Omental fat pad (tissue), 4 donors: ENCODE measurements around the gene C3orf80. TPM values are rescaled to one million over a fixed set of nuclear protein-coding genes. Genes with fewer than 3 reads are reported as not detected.
"Not testable (repeated sequence)": the region's sequence is repeated elsewhere in the genome, so short reads cannot be mapped to it uniquely, and the experiment has no call there.

Source experiments
- ATAC-seq: fragments of 150-250 bp; one replicate; pipeline ENCODE4 v1.9.1; 2016; ENCODE audit warnings: mild to moderate bottlenecking, moderate library complexity; ENCODE audit not compliant: low FRiP score
- DNase-seq: peaks from one replicate; pipeline ENCODE4 v3.0.0-alpha.2; 2019; ENCODE audit warnings: low spot score
- total RNA-seq, 4 donors: library from RNA; depleted of rRNA; stranded (reverse); fragments of >200 nt; gene quantifications; one replicate each; pipeline ENCODE4 v1.1.0, GENCODE V29; 2016
- TF ChIP-seq, protein P1 (sequence below), 3 donors: fragments of 450-650 bp; IDR thresholded peaks; one replicate each; pipeline ENCODE4 v1.5.1; 2016 to 2017; ENCODE audit warnings: antibody characterized with exemption in 3 of 3, mild to moderate bottlenecking in 3 of 3, moderate library complexity in 2 of 3

C3orf80 gene
- total RNA-seq, 4 donors from 2014 or later: 0.24 to 0.95 (median 0.33) TPM

DNA sequence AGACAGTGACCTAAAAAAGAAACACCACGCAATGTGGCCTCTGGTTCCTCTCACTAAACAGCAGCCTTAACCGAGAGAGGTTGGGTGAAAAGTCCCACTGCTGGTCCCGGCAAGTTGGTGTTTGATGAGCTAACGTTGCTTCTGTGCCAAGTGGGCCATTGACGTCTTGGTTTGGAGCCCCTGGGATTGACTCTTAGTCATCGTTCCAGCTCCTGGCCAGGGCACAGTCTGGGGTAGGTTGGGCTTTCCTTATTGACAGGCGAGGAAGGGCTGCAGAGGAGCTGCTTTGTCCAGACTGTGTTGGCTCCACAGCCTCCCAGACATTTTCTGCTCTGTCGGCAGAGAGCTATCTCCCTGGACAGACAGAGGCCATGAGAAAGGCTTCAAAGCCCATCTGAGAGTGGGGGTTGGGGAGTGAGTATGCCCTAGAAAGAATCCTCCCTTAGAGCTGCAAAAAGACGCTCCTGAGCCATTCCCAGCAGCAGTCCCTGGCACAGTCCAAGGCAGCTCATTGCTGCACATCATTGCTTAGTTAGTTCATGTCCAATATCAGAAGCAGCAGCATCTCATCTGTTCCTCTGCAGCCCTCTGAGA is 28.6 kb upstream of the C3orf80 start:
- DNase-seq (no peak), ATAC-seq (peak; percentile 68)
- TF ChIP-seq, protein P1, sequence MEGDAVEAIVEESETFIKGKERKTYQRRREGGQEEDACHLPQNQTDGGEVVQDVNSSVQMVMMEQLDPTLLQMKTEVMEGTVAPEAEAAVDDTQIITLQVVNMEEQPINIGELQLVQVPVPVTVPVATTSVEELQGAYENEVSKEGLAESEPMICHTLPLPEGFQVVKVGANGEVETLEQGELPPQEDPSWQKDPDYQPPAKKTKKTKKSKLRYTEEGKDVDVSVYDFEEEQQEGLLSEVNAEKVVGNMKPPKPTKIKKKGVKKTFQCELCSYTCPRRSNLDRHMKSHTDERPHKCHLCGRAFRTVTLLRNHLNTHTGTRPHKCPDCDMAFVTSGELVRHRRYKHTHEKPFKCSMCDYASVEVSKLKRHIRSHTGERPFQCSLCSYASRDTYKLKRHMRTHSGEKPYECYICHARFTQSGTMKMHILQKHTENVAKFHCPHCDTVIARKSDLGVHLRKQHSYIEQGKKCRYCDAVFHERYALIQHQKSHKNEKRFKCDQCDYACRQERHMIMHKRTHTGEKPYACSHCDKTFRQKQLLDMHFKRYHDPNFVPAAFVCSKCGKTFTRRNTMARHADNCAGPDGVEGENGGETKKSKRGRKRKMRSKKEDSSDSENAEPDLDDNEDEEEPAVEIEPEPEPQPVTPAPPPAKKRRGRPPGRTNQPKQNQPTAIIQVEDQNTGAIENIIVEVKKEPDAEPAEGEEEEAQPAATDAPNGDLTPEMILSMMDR (IDR thresholded peaks at IDR 0.05): no peak

DNA sequence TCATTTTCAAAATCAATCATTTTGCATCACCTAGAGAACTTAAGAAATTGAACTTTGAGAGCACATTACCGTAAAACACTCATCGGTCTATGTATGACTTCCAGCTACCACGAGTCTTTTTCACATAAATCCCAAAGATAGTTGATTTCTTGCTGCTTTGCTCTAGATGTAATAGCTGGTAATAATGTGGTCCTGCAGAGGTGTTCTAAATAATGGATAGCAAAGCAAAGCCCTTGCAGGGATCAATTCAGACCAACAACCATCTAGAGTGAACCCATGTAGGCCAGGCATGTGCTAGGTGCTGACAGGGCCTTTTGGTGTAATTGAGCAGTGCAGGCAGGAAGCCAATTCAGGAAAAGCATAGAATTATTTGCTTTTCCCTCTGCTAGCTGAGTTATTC is 26.1 kb upstream of the C3orf80 start:
- ATAC-seq (no peak), DNase-seq (no peak)
- TF ChIP-seq, protein P1 (IDR thresholded peaks at IDR 0.05): no peak

DNA sequence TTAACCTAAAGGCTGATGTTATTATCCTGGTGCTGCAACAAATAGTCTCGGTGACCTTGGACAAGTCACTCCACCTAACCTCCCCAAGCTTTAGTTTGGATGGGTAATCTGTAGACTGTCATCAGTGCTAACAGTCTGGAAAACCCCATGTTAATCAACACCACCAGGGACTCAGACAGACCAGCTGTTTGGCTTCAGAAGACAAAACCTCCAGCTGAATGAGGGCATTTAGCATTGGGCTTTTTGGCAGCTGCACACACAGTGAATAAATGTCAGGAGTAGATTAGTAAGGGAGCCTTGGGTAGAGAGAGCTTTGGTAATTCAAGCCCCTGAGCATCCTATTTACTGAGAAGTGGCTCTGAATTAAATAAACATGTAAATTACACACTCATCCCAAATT is 24.9 kb upstream of the C3orf80 start:
- TF ChIP-seq, protein P1 (IDR thresholded peaks at IDR 0.05): no peak
- no peak for ATAC-seq
- no peak for DNase-seq

DNA sequence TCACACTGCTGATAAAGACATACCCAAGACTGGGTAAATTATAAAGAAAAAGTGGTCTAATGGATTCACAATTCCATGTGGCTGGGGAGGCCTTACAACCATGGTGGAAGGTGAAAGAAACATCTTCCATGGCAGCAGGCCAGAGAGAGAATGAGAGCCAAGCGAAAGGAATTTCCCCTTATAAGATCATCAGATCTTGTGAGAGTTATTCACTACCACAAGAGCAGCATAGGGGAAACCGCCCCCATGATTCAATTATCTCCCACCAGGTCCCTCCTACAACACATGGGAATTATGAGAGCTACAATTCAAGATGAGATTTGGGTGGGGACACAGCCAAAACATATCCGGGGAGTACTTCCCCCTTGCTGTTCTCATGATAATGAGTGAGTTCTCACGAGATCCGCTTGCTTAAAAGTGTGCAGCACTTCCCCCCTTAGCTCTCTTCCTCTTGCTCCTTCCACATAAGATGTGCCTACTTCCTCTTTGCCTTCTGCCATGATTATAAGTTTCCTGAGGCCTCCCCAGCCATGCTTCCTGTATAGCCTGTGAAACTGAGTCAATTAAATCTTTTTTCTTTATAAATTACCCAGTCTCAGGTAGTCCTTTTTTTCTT is 20.7 kb upstream of the C3orf80 start:
- not testable (repeated sequence) for ATAC-seq, DNase-seq

DNA sequence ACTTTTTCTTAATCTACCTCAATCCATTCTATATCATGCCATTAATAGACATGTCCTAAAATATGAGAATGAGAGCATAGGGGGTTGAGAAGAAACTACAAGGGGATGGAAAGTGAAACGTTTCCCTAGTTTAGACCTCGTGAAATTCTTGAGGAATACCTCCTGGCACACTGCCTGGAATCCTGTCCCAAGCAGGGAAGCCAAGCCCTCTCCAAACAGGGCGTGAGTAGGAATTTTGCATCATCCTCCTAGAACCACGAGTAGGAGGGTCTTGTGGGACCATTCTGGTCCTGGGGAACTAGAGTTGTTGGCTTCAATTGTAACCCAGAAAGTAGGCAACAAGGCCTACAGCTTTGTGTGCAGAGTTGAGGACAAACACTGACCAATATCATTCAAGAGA is 19.6 kb upstream of the C3orf80 start:
- DNase-seq (no peak), ATAC-seq (no peak)
- TF ChIP-seq, protein P1 (IDR thresholded peaks at IDR 0.05): no peak

DNA sequence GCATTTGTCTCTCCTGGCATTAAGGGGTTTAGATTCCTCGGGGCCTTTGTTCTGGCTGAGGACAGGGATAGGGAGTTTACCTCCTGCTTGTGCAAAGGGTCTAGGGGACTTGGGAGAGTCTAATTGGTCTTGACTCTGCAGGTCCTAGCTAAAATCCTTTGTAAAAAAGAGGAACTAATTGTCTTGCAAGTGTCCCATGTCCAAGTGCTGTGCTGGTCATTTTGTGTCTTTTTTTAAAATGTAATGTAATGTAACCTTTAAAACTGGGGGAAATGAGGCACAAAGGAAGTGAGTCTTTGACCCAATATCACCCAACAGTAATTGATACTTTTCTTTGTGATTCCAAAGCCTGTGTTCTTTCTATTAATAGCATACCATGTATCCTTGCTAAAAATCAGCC is 14.9 kb upstream of the C3orf80 start:
- no peak for DNase-seq
- ATAC-seq: no peak
- TF ChIP-seq, protein P1 (IDR thresholded peaks at IDR 0.05): no peak

DNA sequence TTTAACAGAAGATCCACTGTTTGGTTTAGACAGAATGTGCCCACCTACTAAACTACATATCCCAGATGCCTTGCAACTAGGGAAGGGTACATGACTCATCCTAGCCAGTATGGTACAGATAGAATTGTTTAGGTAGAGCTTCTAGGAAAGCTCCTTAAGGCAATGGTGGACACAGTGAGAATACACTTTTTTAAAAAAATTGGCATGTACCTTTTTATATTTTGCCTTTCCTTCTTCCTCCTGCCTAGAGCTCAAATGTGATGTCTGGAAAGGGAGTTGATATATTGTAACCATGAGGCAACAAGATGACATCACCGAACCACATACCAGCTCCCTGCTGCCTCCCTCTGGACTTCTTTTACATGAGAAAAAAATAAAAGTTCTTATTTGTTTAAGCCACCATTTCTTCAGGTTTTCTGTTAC is 14.4 kb upstream of the C3orf80 start:
- no peak for DNase-seq

More for the DNA sequence above, 14.4 kb upstream of the C3orf80 start:
- no peak for ATAC-seq
- TF ChIP-seq, protein P1 (IDR thresholded peaks at IDR 0.05): no peak
